GM19324 (cell line): ENCODE results near the gene ALG14.

Experiments
- ATAC-seq: cut with Tn5 transposase; IDR thresholded peaks from one replicate; pipeline ENCODE4 v1.9.1; 2021; ENCODE audit warnings: mild to moderate bottlenecking, moderate library complexity; ENCODE audit not compliant: unreplicated experiment, low FRiP score

Gene ALG14

GRCh38 chr1:94989398-94989797 lies 83.4 kb downstream of the ALG14 start:
- ATAC-seq = no peak

- ATAC-seq = no peak
These were observed 84.4 kb downstream of the ALG14 start for GRCh38 chr1:94988356-94988755.

GRCh38 chr1:94986783-94987182 lies 86.0 kb downstream of the ALG14 start:
- ATAC-seq = no peak

- ATAC-seq = no peak
These were observed 89.5 kb downstream of the ALG14 start for GRCh38 chr1:94983171-94983739.

GRCh38 chr1:94982398-94982797 lies 90.4 kb downstream of the ALG14 start:
- no peak for ATAC-seq

GRCh38 chr1:94981575-94981973 lies 91.2 kb downstream of the ALG14 start:
- ATAC-seq = no peak

GRCh38 chr1:94980582-94981574 lies 91.9 kb downstream of the ALG14 start:
- ATAC-seq = no peak

- no peak for ATAC-seq
These were observed 92.8 kb downstream of the ALG14 start for GRCh38 chr1:94979656-94980581.

- no peak for ATAC-seq
These were observed 93.6 kb downstream of the ALG14 start for GRCh38 chr1:94979131-94979530.

- no peak for ATAC-seq
These were observed 94.3 kb downstream of the ALG14 start for GRCh38 chr1:94978401-94978800.

GRCh38 chr1:94976971-94977548 lies 95.7 kb downstream of the ALG14 start:
- ATAC-seq = no peak

GRCh38 chr1:94974824-94975223 lies 97.9 kb downstream of the ALG14 start:
- ATAC-seq = no peak

- no peak for ATAC-seq
These were observed 98.5 kb downstream of the ALG14 start for GRCh38 chr1:94974241-94974640.

- ATAC-seq = no peak
These were observed 99.3 kb downstream of the ALG14 start for GRCh38 chr1:94973309-94973922.

GRCh38 chr1:94971491-94971924 lies 101.2 kb downstream of the ALG14 start:
- ATAC-seq = no peak

GRCh38 chr1:94970783-94971182 lies 102.0 kb downstream of the ALG14 start:
- no peak for ATAC-seq

GRCh38 chr1:94969137-94969536 lies 103.6 kb downstream of the ALG14 start:
- ATAC-seq = no peak

- ATAC-seq = no peak
These were observed 106.7 kb downstream of the ALG14 start for GRCh38 chr1:94966033-94966432.

GRCh38 chr1:94963864-94964263 lies 108.9 kb downstream of the ALG14 start:
- ATAC-seq = no peak
